DOHH2 (cell line): Measurements from ENCODE around the gene C1QTNF12.

ENCODE experiments used
- CTCF ChIP-seq: fragments of 200-600 bp; sonication (generic); IDR thresholded peaks from one replicate; pipeline ENCODE4 v1.5.1; 2014; ENCODE audit warnings: antibody characterized with exemption, mild to moderate bottlenecking, low read depth, low read length; ENCODE audit not compliant: poor library complexity, severe bottlenecking
- EZH2phosphoT487 ChIP-seq: fragments of 200-600 bp; sonication (generic); IDR thresholded peaks from 2 replicates; pipeline ENCODE4 v1.6.1; 2017; ENCODE audit warnings: borderline replicate concordance, mild to moderate bottlenecking, antibody characterized with exemption, low read length, moderate library complexity, mixed read lengths

GRCh38 chr1:1287288-1288110 lies 41.0 kb upstream of the C1QTNF12 start:
- no peak for TF ChIP-seq CTCF
- TF ChIP-seq EZH2phosphoT487, result no peak
